ENCODE results near the gene MANSC4. TPM values are rescaled to one million over a fixed set of nuclear protein-coding genes. Genes with fewer than 3 reads are reported as not detected.
A peak's percentile ranks its signal among the peaks of the same experiment; 100 is the strongest.

The MANSC4 gene
- total RNA-seq, 3 donors from 2014 or later = not detected

DNA sequence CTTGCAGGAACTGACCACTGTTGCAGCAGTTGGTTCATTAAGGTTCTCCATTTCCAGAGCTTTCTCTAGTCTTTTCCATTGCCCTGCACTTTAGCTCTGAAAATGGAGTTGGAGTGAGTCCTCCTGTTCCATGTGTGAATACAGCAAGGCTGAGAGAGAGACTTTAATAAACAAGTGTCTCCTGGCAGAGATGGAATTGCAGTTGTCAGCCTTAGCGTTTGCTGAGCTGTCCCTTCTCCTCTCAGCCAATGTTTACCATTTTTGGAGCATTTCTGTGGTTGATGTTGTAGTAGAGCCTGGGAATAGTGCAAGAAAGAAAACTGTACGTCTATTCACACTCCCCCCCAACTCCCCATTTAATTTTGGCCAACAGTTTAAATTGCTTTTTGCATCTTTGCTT lies 7.5 kb upstream of the MANSC4 start:
- Histone ChIP-seq H3K9me3 (no peaks in the 10 kb centered on the region), H3K4me1 (ENCODE audit: low read depth) (peaks cover 3% of the 10 kb centered on the region), H3K36me3 (ENCODE audit: low read depth) (no peaks in the 10 kb centered on the region), H3K4me3 (no peak overlapping the region)
- TF ChIP-seq, protein P1, sequence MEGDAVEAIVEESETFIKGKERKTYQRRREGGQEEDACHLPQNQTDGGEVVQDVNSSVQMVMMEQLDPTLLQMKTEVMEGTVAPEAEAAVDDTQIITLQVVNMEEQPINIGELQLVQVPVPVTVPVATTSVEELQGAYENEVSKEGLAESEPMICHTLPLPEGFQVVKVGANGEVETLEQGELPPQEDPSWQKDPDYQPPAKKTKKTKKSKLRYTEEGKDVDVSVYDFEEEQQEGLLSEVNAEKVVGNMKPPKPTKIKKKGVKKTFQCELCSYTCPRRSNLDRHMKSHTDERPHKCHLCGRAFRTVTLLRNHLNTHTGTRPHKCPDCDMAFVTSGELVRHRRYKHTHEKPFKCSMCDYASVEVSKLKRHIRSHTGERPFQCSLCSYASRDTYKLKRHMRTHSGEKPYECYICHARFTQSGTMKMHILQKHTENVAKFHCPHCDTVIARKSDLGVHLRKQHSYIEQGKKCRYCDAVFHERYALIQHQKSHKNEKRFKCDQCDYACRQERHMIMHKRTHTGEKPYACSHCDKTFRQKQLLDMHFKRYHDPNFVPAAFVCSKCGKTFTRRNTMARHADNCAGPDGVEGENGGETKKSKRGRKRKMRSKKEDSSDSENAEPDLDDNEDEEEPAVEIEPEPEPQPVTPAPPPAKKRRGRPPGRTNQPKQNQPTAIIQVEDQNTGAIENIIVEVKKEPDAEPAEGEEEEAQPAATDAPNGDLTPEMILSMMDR (IDR thresholded peaks at IDR 0.05) = no peak
- DNase-seq = no peak
- intact Hi-C loops (cut with DNase I, micrococcal nuclease) = no loop called here
- ATAC-seq = peak; percentile 15

DNA sequence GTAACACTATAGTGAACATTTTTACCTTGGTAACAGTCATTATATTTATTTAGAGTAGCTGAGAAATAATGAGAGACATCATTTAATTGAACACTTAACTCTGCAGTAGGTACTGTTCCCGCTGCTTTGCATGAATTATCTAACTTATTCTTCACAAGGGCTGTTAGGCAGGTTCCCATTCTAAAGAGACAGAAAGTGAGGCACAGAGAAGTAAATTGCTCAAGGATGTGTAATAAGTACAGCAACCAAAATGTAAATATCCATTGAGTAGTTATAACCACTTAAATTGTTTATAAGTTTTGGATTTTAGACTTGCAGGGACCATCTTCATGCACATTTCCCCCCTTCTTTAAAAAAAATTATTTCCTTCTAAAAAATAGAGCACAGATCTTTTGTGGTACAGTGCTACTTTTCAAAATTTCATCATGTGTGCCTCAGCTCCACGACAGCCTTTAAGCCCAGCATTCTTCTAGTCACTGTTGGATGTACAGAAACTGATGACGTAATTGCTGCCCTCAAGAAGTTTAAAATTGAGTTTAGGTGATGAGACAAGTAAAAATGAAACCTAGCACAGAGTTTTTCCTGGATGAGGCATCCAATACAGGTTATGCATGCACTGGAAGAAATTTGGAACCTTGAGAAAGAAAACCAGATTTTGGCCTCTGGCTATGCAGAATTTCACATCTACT lies 6.0 kb upstream of the MANSC4 start:
- TF ChIP-seq, protein P1 (IDR thresholded peaks at IDR 0.05) = no peak
- Histone ChIP-seq H3K4me1 (ENCODE audit: low read depth) (peaks cover 15% of the 10 kb centered on the region), H3K36me3 (ENCODE audit: low read depth) (no peaks in the 10 kb centered on the region), H3K9me3 (no peaks in the 10 kb centered on the region), H3K4me3 (no peak overlapping the region)
- ATAC-seq = no peak
- DNase-seq = no peak
- intact Hi-C loops (cut with DNase I, micrococcal nuclease) = no loop called here

DNA sequence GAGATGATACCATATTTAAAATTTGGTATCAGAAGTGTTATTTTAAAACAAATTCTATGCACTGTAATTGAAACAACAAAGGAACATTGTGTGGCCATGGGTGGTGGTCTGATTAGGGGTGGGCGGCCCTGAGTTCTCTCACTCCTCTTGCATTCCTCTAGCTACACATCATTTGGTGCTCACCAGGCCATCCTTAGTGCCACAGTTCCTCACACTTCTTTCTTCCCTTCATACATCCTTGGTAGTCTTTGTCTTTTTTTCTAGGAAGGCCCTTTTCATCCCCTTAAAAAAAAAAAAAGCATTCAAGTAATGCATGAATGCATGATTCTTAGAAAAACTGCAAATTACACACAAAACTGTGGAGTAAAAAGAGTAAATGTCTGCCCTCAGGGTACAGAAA lies 2.4 kb upstream of the MANSC4 start:
- Histone ChIP-seq H3K9me3 (no peaks in the 10 kb centered on the region), H3K4me3 (no peak overlapping the region), H3K4me1 (ENCODE audit: low read depth) (peaks cover 19% of the 10 kb centered on the region), H3K36me3 (ENCODE audit: low read depth) (no peaks in the 10 kb centered on the region)
- intact Hi-C loops (cut with DNase I, micrococcal nuclease) = no loop called here
- DNase-seq (no peak), ATAC-seq (no peak)
- TF ChIP-seq, protein P1 (IDR thresholded peaks at IDR 0.05) = no peak

DNA sequence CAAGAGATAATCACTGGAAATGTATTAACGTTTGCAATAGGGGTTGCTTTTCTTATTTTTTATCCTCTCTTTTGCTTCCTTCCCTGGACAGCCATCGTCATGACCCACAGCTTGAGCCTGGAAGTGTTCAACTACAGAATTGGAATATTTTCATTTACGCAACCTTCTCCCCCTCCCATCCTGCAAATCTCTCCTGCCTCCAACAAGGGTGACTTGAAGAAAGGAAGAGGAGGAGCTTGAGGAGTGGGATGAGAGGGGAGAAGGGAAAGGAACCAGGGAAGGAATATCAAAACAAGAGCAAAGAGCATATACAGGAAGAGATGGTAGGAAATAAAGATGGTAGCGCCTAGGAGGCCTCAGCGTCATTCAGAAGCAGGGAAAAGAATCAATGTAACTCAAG lies 1.6 kb upstream of the MANSC4 start:
- ATAC-seq = no peak
- DNase-seq = no peak
- Histone ChIP-seq H3K4me3 (no peak overlapping the region), H3K4me1 (ENCODE audit: low read depth) (peaks cover 19% of the 10 kb centered on the region), H3K36me3 (ENCODE audit: low read depth) (no peaks in the 10 kb centered on the region), H3K9me3 (no peaks in the 10 kb centered on the region)
- intact Hi-C loops (cut with DNase I, micrococcal nuclease) = no loop called here
- TF ChIP-seq, protein P1 (IDR thresholded peaks at IDR 0.05) = no peak

DNA sequence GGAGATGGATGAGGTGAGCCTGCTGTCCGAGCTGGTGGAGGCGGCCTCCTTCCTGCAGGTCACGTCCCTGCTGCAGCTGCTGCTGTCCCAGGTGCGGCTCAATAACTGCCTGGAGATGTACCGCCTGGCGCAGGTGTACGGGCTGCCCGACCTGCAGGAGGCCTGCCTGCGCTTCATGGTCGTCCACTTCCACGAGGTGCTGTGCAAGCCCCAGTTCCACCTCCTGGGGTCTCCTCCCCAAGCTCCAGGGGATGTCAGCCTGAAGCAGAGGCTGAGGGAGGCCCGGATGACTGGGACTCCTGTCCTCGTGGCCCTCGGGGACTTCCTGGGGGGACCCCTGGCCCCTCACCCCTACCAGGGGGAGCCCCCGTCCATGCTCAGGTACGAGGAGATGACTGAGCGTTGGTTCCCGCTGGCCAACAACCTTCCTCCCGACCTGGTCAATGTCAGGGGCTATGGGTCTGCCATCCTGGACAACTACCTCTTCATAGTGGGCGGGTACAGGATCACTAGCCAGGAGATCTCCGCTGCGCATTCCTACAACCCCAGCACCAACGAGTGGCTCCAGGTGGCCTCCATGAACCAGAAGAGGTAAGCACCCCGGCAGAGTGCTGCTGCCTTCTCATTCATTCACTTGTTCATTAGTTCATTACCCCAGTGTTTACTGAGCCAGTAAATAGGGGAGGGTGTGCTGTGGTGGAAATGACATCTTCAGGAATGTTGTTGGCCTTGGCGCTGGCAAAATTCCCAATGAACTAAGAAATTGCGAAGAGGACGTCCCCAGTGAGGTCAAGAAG lies 774 bp upstream of the MANSC4 start:
- peak; percentile 74 for ATAC-seq
- Histone ChIP-seq H3K36me3 (ENCODE audit: low read depth) (no peaks in the 10 kb centered on the region), H3K4me1 (ENCODE audit: low read depth) (peaks cover 19% of the 10 kb centered on the region), H3K4me3 (peak overlapping the region; percentile 52), H3K9me3 (no peaks in the 10 kb centered on the region)
- intact Hi-C loops (cut with DNase I, micrococcal nuclease) = no loop called here
- peak in 2 of 3 donors; percentile 26 to 75 for DNase-seq
- TF ChIP-seq, protein P1 (IDR thresholded peaks at IDR 0.05) = no peak
